ENCODE measurements around the gene PDGFRA. TPM values are rescaled to one million over a fixed set of nuclear protein-coding genes. Genes with fewer than 3 reads are reported as not detected.

The PDGFRA gene
- total RNA-seq, 1 experiment from 2014 or later: 0.25 TPM

GRCh38 chr4:54281054-54281766, 52.1 kb downstream of the PDGFRA start (continued):
- no peak for TF ChIP-seq SRF (IDR thresholded peaks at IDR 0.05; ENCODE audit: low read depth)
- no peak for TF ChIP-seq TCF7L2 (IDR thresholded peaks at IDR 0.05; ENCODE audit: borderline replicate concordance, extremely low read depth, insufficient read depth, insufficient read length)
- TF ChIP-seq ZNF274 (IDR thresholded peaks at IDR 0.05; ENCODE audit: low read depth, low read length): no peak
- no peak for TF ChIP-seq ELF1 (IDR thresholded peaks at IDR 0.05; ENCODE audit: borderline replicate concordance, low read depth)

- RAD21 ChIA-PET (ENCODE audit: low non-redundant PET in 1 of 2, low total read pairs in 2 of 2, uncharacterized antibody in 2 of 2, unreplicated experiment in 2 of 2): interaction anchor here in 1 of 2 experiments (0.6 kb wide), 1 partner anchor 229 kb away, joined by 4 read pairs; no protein-coding TSS in a partner anchor
- CTCF ChIA-PET: no interaction called here
- H3K9ac ChIP-seq (ENCODE audit: low read length): no peak overlapping the region
- no peaks in the 10 kb centered on the region for H3K79me2 ChIP-seq (ENCODE audit: insufficient read depth, low read length)
- POLR2A ChIA-PET: no interaction called here
- H3K4me1 ChIP-seq (ENCODE audit: control insufficient read depth in 1 of 2, insufficient read depth in 2 of 2, low read length in 2 of 2): peaks cover 0 to 6% of the 10 kb centered on the region in 2 experiments; a peak in 1 of 4 replicates
- H3K9me2 ChIP-seq (ENCODE audit: insufficient read depth): no peaks in the 10 kb centered on the region
- H3K4me3 ChIP-seq (replicated peaks in 1 of 2; ENCODE audit: low read depth in 1 of 2, low read length in 2 of 2): no peak overlapping the region
- H4K20me1 ChIP-seq (ENCODE audit: insufficient read depth): no peaks in the 10 kb centered on the region
- no peaks in the 10 kb centered on the region for H3K9me3 ChIP-seq (ENCODE audit: control insufficient read depth in 1 of 2, insufficient read depth in 1 of 2, low read depth in 1 of 2, low read length in 2 of 2)
- no peak overlapping the region for H3K27ac ChIP-seq (ENCODE audit: low read depth, low read length)
- no peak overlapping the region for H3K4me2 ChIP-seq (ENCODE audit: low read length)
- BruUV-seq (replicated peaks): no TSS peak
- intact Hi-C loops (cut with micrococcal nuclease): no loop called here
- ATAC-seq: no peak
- H3K36me3 ChIP-seq (ENCODE audit: control insufficient read depth in 1 of 2, insufficient read depth in 2 of 2, low read length in 2 of 2): no peaks in the 10 kb centered on the region
- H3K27me3 ChIP-seq (ENCODE audit: insufficient read depth, low read length): peaks cover 5% of the 10 kb centered on the region; the same call in 1 of the 2 replicates
- no peak for DNase-seq (ENCODE audit: low read depth, low spot score)
- no peak for TF ChIP-seq EZH2phosphoT487 (IDR thresholded peaks at IDR 0.05; ENCODE audit: borderline replicate concordance)
- no peak for TF ChIP-seq RAD21 (IDR thresholded peaks at IDR 0.05; ENCODE audit: low read depth)
- TF ChIP-seq ZNF274 (IDR thresholded peaks at IDR 0.05; ENCODE audit: low read depth, low read length): no peak
- no peak for TF ChIP-seq YY1 (IDR thresholded peaks at IDR 0.05; ENCODE audit: extremely low read depth, insufficient replicate concordance, low read depth, low read length)
- TF ChIP-seq EGR1 (IDR thresholded peaks at IDR 0.05; ENCODE audit: low read depth): no peak
- no peak for TF ChIP-seq FOSL1 (IDR thresholded peaks at IDR 0.05; ENCODE audit: low read depth)
- no peak for TF ChIP-seq ZBTB33 (IDR thresholded peaks at IDR 0.05; ENCODE audit: extremely low read depth, insufficient replicate concordance, low read length)
- TF ChIP-seq ATF3 (IDR thresholded peaks at IDR 0.05): no peak
- TF ChIP-seq CTCF (IDR thresholded peaks at IDR 0.05 in 2 of 3, conservative IDR thresholded peaks at IDR 0.05 in 1 of 3; ENCODE audit: borderline replicate concordance in 1 of 3, insufficient read depth in 1 of 3, low read depth in 2 of 3, low read length in 2 of 3): no peak
- no peak for TF ChIP-seq EZH2 (IDR thresholded peaks at IDR 0.05)
- TF ChIP-seq MAX (IDR thresholded peaks at IDR 0.05): no peak
- no peak for TF ChIP-seq JUND (IDR thresholded peaks at IDR 0.05)
- no peak for TF ChIP-seq CBX3 (IDR thresholded peaks at IDR 0.05; ENCODE audit: low read depth)
- no peak for TF ChIP-seq SRF (IDR thresholded peaks at IDR 0.05; ENCODE audit: low read depth)
- H2AFZ ChIP-seq (ENCODE audit: low read depth, low read length, poor library complexity, severe bottlenecking): no peak overlapping the region
Observed at GRCh38 chr4:54282837-54283236, 53.7 kb downstream of the PDGFRA start.
